IPS-15b (cell line): ENCODE results near the gene ZBTB26.
"Not testable (repeated sequence)": the region's sequence is repeated elsewhere in the genome, so short reads cannot be mapped to it uniquely, and the experiment has no call there.

ENCODE experiments used
- H3K27me3 ChIP-seq: one replicate; pipeline ENCODE4 v1.6.1; 2013; ENCODE audit warnings: low read length; ENCODE audit not compliant: control insufficient read depth, insufficient read depth
- H3K36me3 ChIP-seq: one replicate; pipeline ENCODE4 v1.6.1; 2013; ENCODE audit warnings: low read length; ENCODE audit not compliant: control insufficient read depth, insufficient read depth
- H3K4me1 ChIP-seq: one replicate; pipeline ENCODE4 v1.6.1; 2013; ENCODE audit warnings: mild to moderate bottlenecking, low read length; ENCODE audit not compliant: control insufficient read depth, insufficient read depth
- H3K4me3 ChIP-seq: one replicate; pipeline ENCODE4 v1.5.1; 2013; ENCODE audit warnings: low read depth, low read length
- H3K9ac ChIP-seq: one replicate; pipeline ENCODE4 v1.6.1; 2013; ENCODE audit warnings: low read depth, mild to moderate bottlenecking, low read length
- H3K9me3 ChIP-seq: one replicate; pipeline ENCODE4 v1.6.1; 2013; ENCODE audit warnings: mild to moderate bottlenecking, low read length; ENCODE audit not compliant: control insufficient read depth, insufficient read depth

The ZBTB26 gene

GRCh38 chr9:122867276-122867675 is 64.0 kb downstream of the ZBTB26 start:
- H3K36me3 ChIP-seq, H3K4me1 ChIP-seq, H3K4me3 ChIP-seq, H3K9me3 ChIP-seq, H3K9ac ChIP-seq, H3K27me3 ChIP-seq: not testable (repeated sequence)

GRCh38 chr9:122866079-122866478 is 65.2 kb downstream of the ZBTB26 start:
- Histone ChIP-seq H3K4me1 (no peaks in the 10 kb centered on the region), H3K36me3 (peaks cover 7% of the 10 kb centered on the region)

More at GRCh38 chr9:122866079-122866478, 65.2 kb downstream of the ZBTB26 start:
- H3K27me3 ChIP-seq = no peaks in the 10 kb centered on the region
- no peaks in the 10 kb centered on the region for H3K9me3 ChIP-seq
- no peak overlapping the region for H3K9ac ChIP-seq
- no peak overlapping the region for H3K4me3 ChIP-seq
